Dedifferentiated amniotic fluid mesenchymal stem cell (primary cell): ENCODE data around the gene ZNF385C.
A peak's percentile ranks its signal among the peaks of the same experiment; 100 is the strongest.
"Not testable (repeated sequence)": the region's sequence is repeated elsewhere in the genome, so short reads cannot be mapped to it uniquely, and the experiment has no call there.

Experiments
- DNase-seq: peaks from one replicate; pipeline ENCODE4 v3.0.0-alpha.2; 2016; ENCODE audit errors: extremely low spot score

The ZNF385C gene

DNA sequence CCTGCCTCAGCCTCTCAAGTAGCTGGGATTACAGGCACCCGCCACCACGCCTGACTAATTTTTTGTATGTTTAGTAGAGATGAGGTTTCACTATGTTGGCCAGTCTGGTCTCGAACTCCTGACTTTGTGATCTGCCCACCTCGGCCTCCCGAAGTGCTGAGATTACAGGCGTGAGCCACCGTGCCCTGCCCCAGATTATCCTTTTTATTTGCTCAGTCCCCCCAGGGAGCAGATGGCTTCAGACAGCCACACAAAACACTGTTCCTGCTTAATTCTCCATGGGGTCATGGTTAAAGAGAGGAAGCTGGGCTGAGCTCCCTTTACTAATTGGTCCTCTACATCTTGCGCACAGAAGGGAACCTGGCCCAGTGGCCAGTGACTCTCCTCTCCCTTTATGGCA, 77.4 kb downstream of the ZNF385C start:
- DNase-seq: not testable (repeated sequence)

DNA sequence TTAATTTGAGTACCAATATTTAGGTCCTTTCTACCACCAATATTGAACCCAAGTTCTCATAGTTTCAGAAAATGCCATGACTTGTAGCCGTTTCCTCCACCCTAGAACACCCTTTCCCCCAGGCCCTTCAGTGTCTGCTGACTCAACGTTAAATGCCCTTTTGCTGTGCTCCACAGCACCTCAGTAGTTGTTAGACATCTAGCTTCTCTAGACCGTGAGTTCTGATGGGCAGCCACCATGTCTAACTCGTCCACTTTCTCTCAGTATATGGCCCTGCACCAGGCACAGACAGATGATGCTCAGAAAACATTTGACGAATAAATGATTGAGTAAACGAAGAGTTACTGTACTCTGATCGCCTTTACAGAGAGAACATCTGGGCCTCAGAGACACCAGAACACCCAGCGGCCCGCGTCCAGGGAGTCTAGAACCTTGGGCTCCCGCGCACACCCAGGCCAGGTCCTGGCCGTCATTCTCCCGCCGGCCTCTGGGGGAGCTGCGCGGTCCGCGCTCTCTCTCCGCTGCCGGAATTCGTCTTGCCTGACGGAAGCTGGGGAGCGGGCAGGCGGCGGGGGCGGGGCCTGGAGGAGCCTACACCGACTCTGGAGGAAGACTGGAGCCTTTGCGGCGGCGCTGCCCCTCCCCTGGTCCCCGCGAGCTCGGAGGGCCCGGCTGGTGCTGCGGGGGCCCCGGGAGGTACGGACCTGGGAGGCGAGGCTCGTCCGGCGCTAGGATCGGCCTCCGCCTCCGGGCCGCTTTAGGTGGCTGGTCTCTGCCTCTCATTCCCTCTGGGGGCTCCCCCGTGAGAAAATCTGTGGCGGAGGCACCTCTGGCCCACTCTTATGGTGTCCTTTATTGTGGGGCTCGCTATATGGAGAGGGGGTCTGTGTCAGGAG, 78.5 kb downstream of the ZNF385C start, which contains the start of gene NKIRAS2:
Gene NKIRAS2 (plus strand): TSS at position 582 of the 896 bp plus-strand sequence. CDS start 1,488 bp downstream, outside the sequence.
- DNase-seq: peak; percentile 91

DNA sequence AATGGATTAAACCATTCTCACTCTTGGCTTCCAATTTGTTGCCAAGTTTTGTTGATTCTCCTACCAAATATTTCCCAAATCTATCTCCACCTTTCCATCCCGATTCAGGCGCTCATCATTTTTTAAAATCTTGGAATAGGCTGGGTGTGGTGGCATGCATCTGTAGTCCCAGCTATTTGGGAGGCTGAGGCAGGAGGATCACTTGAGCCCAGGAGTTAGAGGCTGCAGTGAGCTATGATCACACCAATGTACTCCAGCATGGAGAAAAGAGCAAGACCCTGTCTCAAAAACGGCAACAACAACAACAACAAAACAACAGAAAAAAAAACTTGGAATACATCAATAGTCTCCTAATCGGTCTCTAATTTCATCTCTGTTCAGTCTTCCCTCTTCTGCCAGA, 79.3 kb downstream of the ZNF385C start:
- DNase-seq: no peak

DNA sequence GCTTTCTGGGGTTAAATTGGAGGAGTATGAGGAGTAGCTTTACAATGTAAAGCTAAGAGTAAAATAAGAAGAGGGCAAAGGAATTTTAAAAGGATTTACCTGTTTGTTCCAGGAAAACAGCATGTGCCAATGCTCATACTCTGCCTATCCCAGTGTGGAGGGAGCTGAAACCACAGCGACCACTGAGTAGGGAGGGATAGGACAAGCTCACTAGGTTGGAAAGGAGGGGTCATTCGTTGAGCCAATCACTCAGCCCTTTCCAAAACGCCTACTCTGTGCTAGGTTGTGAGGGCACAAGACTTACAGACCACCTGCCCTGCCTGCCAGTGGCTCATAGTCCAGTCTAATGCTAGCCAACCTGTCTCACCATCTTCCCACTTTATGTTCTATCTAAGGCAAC, 79.9 kb downstream of the ZNF385C start:
- DNase-seq: no peak

DNA sequence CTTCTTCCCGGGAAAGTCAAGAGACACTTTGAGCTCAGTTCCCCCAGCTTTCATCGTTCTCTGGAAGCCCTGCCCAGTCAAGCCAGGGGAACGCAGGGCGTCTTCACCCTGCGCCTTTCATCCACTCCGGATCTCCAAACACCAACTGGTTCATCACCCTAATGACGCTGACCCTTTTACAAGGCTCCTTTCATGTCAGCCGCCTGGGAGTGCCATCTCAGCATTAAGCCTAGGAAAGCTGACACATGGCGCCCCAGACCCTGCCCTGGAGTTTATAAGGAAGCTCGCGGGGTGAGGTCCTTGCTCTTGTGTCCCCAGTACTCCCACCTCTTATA, 80.4 kb downstream of the ZNF385C start:
- peak; percentile 17 for DNase-seq

DNA sequence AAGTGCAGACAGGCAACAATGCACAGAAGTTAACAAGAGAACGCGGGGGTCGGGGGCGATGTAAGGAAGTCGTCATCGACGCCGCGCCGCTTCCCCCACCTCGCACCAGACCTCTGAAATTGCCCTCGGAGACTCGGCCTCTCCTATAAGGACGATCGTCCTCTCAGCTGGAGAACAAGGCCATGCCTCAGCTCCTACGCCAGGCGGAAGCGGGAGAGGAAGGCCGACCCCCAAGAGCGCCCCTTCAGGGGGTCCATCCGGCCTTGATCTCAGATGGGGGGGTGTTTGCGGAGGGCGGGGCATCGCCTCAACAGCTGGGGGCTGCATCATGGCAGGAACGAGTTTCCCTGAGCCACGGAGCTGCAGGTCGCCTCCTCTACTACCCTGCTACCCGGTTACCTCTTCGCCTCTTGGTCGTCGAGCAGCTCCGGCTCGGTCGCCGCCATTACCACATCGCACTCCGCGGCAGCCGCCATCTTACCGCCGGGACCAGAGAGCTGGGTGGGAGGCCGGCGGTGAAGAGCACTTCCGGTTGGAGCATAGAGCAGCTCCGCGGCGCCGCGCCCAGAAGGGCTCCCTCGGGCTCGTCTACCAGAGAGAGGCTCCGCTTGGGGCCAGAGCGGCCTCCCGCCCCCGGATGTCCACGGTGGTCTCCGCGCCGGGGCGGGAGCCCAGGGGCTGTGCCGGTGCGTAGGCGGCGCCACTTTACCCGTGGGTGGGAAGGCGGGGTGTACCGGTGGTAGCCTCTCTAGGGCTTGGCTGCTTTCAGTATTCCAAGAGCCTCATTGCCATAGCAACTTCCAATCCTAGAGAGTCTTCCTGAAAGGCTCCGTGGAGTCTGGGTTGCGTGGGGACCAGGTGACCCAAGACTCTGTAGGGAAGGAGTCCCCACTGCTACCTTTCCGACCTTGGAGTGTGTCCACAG, 81.1 kb downstream of the ZNF385C start, which contains the start of gene DNAJC7:
Gene DNAJC7 (minus strand): TSS at position 499 of the 925 bp plus-strand sequence. CDS start 23 bp downstream, at position 476.
- peak; percentile 87 for DNase-seq

DNA sequence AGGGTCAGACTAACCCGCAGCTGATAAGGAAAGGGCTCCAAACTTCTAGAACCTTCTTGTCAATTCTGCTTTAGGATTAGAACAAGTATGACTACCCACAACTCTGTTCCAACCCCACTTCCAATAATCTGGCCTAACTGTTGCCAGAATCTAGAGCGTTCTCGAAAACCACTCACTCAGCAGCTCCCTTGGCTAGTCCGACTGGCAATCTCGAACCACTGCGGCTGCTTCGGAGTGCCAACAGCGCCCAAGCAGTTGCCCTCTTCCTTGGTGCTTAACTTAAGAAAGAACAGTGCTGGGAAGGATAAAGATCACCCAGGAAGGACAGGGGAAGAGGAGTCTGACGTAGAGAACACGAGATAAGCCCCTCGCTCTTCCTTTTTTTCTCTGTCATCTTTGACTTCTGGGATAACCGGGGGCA, 81.9 kb downstream of the ZNF385C start:
- no peak for DNase-seq

DNA sequence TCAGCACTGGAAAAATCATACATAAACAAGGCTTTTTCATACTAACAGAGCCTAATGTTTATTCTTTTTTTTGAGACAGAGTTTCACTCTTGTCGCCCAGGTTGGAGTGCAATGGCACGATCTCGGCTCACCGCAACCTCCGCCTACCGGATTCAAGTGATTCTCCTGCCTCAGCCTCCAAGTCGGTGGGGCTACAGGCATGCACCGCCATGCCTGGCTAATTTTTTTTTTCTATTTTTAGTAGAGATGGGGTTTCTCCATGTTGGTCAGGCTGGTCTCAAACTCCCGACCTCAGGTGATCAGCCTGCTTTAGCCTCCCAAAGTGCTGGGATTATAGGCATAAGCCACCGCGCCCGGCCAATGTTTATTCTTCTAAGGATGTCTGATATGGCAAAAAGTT, 84.5 kb downstream of the ZNF385C start:
- DNase-seq: not testable (repeated sequence)

DNA sequence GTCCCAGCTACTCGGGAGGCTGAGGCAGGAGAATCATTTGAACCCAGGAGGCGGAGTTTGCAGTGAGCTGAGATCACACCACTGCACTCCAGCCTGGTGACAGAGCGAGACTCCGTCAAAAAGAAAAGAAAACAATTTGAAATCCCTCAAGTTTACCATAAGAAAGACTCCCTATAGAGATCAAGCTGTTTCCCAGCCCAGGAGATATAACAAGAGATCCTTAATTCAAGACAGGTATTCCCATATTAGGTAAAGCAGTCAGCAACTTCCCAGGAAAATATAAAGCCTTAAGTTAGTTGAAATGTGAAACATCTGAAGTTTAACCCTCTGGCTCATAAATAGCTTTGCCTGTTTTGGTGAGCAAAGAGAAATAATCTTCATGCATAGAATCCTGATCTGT, 85.9 kb downstream of the ZNF385C start:
- not testable (repeated sequence) for DNase-seq

DNA sequence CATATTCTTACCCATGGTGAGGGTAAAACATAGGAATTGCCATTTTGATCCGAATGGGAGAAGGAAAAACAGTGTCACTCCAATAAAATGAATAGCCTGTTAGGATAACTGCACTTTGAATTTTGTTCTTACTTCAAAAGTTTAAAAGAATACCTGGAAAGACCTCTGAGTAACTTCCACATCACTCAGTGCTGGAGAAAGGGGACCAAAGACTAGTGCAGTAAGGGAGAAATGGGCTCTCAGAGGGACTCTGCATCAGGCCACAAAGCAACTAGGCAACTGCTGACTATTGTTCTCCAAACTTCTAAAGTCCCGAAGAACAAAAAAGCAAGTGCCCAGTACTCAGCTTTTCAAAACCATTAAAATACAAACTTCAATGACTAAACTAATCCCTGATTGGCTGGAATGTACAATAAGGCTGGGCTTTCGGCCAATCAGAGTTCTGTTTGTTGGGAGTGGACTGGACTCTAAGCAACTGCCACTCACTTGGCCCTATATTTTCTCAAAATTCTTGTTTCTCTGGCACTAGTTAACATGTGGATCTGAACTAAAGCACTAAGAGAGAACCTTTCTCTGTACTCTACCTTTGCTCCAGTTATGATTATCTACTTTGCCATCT, 87.3 kb downstream of the ZNF385C start:
- no peak for DNase-seq

DNA sequence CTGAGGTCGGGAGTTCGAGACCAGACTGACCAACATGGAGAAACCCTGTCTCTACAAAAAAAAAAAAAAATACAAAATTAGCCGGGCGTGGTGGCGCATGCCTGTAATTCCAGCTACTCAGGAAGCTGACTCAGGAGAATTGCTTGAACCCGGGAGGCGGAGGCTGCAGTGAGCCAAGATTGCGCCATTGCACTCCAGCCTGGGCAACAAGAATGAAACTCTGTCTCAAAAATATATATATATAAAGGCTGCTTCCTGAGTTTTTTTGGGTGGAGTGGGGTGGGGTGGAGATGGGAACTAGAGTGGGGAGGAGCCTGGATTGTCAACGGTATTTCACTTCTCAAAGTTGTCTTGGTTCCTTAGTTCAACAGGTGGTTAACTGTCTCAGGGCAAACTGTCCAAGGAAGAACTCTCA, 88.0 kb downstream of the ZNF385C start:
- not testable (repeated sequence) for DNase-seq

DNA sequence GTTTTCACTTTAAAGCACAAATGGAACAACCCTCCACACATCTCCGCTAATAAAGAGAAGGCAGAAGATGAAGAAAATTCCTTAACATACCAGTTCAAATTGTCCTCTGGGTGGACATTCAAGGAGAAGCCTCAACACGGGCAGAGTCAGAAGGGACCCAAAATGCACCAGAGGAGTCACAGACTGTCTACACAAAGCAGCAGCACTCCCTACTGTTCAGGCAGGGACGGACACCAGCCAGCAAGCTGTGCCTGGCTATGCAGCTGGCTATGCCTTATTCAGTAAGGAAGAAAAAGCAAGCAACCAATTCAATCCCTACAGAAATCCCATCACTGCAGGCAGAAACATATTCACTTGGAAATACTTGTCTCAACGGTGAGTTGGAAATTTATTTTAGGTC, 89.1 kb downstream of the ZNF385C start:
- DNase-seq: no peak

DNA sequence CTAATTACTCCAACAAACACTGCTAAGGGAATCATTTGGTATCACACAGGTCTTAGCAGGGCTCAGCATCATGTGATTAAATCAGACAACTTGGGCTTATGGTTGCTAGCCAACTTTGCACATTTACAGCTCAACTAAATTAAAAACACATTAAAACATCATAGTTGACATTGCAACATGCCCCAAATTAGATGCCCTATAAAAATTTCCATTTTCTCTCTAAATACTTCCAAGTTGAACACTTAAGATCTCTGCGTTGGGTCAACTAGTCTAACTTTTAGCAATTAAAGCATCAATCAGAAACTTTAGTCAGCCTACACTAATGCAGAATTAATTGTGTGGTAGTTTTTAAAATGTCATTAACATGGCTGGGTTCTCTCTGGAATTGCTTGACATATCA, 93.1 kb downstream of the ZNF385C start:
- no peak for DNase-seq

DNA sequence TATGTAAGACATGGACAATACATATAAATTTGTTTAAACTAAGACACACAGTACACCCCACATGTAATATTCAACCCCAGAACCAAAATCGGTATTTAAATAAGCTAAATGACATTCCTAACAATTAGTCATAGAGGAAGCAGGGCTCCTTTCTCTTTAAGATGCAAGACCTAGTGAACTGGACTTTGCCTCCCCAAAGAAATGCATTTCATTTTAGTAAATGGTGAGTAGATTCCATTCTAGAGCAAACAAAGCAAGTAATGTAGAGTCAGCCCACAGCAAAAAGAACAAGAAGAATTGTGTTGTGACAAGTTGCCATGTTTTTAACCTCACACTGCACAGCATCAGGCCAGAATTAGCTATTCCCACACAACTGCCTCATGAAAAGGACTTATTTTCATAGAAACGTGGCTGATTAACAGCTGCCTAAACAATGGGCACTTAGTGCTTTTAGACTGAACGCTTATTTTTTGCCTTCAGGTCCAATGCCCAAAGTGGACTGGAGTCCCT, 95.4 kb downstream of the ZNF385C start:
- no peak for DNase-seq

DNA sequence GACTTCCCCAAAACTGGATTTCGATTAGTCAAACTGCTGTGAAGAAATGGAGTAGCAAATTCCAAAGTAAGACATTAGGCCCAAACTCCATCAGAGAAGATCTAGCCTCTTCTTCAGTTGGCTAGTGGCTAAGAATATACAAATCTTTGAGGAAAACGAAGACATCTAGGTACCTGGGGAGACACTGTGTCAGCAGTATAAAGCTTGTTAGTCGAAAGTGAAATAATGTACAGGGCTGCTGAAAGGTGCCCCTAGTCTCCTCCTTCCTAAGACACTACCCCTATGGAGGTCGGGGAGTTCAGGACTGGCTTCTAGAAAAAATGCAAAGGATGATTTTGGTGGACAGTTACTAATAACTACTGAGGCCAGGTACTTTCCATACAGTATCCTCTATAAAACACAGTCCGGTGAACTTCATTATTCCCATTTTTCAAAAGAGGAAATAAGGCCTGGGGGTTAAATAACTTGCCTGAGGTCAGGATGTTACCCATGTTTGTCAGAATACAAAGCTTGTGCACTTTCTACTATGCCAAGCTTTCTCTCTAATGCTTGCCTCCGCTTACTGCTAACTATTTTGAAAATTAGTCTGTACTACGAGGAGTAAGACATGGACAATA, 96.0 kb downstream of the ZNF385C start:
- no peak for DNase-seq

DNA sequence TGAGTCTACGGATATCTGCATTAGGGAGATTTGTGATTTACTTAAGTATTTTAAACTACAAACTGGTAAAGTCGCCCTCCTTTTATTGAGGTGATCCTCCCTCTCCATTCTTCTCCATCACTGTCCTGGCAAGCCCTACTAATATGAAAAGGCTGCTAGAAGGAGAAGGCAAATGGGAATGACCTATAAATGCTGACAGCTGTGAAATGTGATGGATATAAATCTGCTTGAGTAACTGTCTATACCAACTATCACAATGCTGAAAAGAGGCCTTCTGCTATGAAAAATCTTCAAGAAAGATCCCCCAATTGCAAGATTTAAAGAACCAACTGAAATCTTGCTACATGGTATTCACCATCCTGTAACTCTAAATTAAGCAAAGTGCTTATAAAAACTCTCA, 96.5 kb downstream of the ZNF385C start:
- DNase-seq: no peak

DNA sequence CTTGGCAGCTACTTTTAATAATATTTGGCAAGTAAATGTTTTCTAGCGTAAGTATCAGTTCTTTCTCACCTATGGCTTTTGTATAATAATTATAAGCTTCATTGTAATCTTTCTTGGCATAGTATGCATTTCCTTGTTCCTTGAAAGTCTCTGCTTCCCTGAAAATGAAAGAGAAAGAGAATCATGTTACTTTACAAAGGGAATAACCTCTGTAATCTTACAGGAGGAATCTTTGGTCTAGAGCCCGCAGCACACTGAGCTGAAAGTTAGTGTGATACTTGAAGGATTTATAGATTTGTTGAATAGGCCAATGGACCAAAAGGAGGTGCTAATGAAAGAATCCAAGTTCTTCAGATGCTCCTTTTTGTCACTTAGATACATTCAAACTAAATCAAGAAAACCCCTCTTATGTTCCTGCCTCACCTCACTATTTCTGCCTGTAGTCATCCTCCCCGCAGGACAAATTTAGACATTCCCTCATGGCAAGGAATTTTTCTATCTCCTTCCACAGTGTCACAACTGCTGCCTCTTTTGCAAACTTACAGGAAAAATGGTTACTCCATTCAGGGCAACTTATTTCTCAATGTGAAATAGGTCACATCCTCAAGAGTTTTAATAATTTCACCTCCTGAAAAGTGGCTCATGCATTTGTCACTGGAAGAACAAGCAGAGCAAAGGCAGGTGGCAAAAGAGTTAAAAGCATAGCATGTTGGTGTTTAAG, 97.7 kb downstream of the ZNF385C start:
- DNase-seq: no peak

DNA sequence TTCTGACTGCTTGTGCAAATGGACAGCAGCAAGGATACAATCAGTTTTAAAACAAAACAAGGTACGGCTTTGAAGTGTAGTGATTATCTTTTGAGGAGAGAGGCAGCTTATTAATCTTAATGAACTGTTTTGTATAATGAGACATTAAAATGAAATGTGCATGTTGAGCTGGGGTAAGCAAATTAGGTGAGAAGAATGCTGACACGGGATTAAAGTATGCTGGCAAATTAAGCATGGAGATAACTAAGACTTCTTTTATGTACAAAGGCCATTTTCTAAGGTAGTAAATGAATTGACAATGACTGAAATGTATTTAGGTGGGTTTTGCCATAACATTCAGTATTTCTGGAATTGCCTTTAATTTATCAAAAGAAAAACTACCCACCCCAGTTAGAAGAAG, 99.8 kb downstream of the ZNF385C start:
- no peak for DNase-seq

DNA sequence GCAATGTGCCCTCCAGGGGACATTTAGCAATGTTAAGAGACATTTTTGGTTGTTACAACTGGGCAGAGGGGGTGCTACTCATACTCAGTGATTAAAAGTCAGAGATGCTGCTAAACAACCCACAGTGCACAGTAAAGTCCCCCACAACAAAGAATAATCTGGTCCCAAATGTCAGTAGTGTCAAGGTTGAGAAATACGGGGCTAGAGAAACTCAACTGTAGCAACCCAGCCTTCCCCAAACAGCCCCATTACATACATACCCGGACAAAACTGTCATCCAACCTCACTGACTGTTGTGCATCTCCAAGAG, 101.5 kb downstream of the ZNF385C start:
- no peak for DNase-seq

DNA sequence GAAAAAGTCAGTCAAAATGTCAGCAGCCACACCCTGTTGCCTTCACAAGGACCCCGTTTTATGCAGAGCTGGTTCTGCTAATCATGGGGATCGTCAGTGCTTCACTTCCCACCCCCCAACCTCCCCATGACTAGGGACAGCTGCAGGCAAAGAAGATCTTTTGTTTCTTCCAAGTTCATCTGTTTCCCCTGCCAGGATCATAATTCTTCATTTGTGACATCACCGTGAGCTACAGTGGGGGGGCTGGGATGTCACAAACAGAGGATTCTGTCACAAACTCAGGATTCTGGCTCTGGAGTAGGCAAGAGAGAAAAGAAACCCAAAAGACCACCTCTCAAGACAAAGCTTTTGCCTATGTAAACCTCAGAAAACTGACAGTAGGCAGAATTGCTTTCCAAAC, 105.7 kb downstream of the ZNF385C start:
- no peak for DNase-seq
